ENCODE measurements around the gene PRR11. TPM values are rescaled to one million over a fixed set of nuclear protein-coding genes. Genes with fewer than 3 reads are reported as not detected.

Gene PRR11
- total RNA-seq, 2 donors from 2014 or later: 2.5 to 3.2 TPM

- no peak for DNase-seq (ENCODE audit: low spot score)
- intact Hi-C loops (cut with DNase I): no loop called here
These were observed 25.1 kb downstream of the PRR11 start for GRCh38 chr17:59180626-59181025.

GRCh38 chr17:59181481-59181880, 25.9 kb downstream of the PRR11 start:
- WGBS: 96% methylated on average over 9 of the region's 9 CpGs
- Histone ChIP-seq H3K9me3 (no peaks in the 10 kb centered on the region), H3K4me3 (no peak overlapping the region), H3K27ac (no peak overlapping the region), H3K4me1 (replicated peaks) (no peaks in the 10 kb centered on the region), H3K36me3 (no peaks in the 10 kb centered on the region), H3K27me3 (replicated peaks; ENCODE audit: insufficient read depth) (no peaks in the 10 kb centered on the region)
- TF ChIP-seq POLR2A (IDR thresholded peaks at IDR 0.05): no peak
- TF ChIP-seq POLR2AphosphoS5 (IDR thresholded peaks at IDR 0.05): no peak
- TF ChIP-seq, protein P1, sequence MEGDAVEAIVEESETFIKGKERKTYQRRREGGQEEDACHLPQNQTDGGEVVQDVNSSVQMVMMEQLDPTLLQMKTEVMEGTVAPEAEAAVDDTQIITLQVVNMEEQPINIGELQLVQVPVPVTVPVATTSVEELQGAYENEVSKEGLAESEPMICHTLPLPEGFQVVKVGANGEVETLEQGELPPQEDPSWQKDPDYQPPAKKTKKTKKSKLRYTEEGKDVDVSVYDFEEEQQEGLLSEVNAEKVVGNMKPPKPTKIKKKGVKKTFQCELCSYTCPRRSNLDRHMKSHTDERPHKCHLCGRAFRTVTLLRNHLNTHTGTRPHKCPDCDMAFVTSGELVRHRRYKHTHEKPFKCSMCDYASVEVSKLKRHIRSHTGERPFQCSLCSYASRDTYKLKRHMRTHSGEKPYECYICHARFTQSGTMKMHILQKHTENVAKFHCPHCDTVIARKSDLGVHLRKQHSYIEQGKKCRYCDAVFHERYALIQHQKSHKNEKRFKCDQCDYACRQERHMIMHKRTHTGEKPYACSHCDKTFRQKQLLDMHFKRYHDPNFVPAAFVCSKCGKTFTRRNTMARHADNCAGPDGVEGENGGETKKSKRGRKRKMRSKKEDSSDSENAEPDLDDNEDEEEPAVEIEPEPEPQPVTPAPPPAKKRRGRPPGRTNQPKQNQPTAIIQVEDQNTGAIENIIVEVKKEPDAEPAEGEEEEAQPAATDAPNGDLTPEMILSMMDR (IDR thresholded peaks at IDR 0.05): no peak
- no peak for DNase-seq (ENCODE audit: low spot score)
- intact Hi-C loops (cut with DNase I): no loop called here

More at GRCh38 chr17:59180626-59181025, 25.1 kb downstream of the PRR11 start:
- Histone ChIP-seq H3K4me3 (no peak overlapping the region), H3K27me3 (replicated peaks; ENCODE audit: insufficient read depth) (no peaks in the 10 kb centered on the region), H3K27ac (no peak overlapping the region), H3K9me3 (no peaks in the 10 kb centered on the region), H3K36me3 (no peaks in the 10 kb centered on the region), H3K4me1 (replicated peaks) (no peaks in the 10 kb centered on the region)
- TF ChIP-seq POLR2A (IDR thresholded peaks at IDR 0.05): no peak
- TF ChIP-seq POLR2AphosphoS5 (IDR thresholded peaks at IDR 0.05): no peak
- TF ChIP-seq, protein P1 (IDR thresholded peaks at IDR 0.05): no peak
- 97% methylated on average over 9 of the region's 9 CpGs for WGBS

DNA sequence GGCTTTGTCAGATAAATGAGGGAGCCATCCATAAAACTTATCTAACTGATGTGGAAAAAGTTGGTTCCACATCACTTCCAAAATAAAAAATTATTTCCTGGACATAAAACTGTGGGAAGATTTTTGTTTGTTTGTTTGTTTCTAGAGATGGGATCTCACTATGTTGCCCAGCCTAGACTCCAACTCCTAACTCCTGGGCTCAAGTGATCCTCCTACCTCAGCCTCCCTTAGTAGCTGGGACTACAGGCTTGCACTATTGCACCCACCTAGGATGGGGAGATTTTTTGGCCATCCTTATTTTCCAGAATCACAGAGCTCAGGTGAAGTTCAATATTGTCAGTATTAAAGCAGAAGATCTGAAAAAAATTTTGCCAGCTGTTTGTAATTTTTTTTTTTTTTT, 30.5 kb downstream of the PRR11 start:
- DNase-seq (ENCODE audit: low spot score): no peak
- no peaks in the 10 kb centered on the region for H3K36me3 ChIP-seq
- H3K4me3 ChIP-seq: no peak overlapping the region
- no peaks in the 10 kb centered on the region for H3K9me3 ChIP-seq
- H3K27ac ChIP-seq: no peak overlapping the region
- intact Hi-C loops (cut with DNase I): no loop called here
- H3K4me1 ChIP-seq (replicated peaks): no peaks in the 10 kb centered on the region
- H3K27me3 ChIP-seq (replicated peaks; ENCODE audit: insufficient read depth): no peaks in the 10 kb centered on the region
- TF ChIP-seq POLR2A (IDR thresholded peaks at IDR 0.05) (no peak), POLR2AphosphoS5 (IDR thresholded peaks at IDR 0.05) (no peak)
- TF ChIP-seq, protein P1 (IDR thresholded peaks at IDR 0.05): no peak

DNA sequence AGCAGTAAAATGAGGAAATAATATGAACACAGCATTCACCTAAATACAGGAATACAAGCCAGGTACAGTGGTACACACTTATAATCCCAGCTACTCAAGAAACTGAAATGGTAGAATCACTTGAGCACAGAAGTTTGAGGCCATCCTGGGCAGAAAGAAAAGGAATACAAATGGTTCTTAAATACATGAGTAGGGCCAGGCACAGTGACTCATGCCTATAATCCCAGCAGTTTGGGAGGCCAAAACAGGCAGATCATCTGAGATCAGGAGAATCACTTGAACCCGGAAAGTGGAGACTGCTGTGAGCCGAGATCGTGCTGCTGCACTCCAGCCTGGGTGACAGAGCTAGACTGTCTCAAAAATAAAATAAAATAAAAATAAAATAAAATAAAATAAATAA, 31.3 kb downstream of the PRR11 start:
- H3K4me1 ChIP-seq (replicated peaks): no peaks in the 10 kb centered on the region
- no peak overlapping the region for H3K27ac ChIP-seq
- no peak overlapping the region for H3K4me3 ChIP-seq
- WGBS: 97% methylated on average over 3 of the region's 3 CpGs
- no peaks in the 10 kb centered on the region for H3K36me3 ChIP-seq
- intact Hi-C loops (cut with DNase I): no loop called here
- no peaks in the 10 kb centered on the region for H3K9me3 ChIP-seq
- TF ChIP-seq POLR2AphosphoS5 (IDR thresholded peaks at IDR 0.05): no peak
- TF ChIP-seq, protein P1 (IDR thresholded peaks at IDR 0.05): no peak
- TF ChIP-seq POLR2A (IDR thresholded peaks at IDR 0.05): no peak
- no peaks in the 10 kb centered on the region for H3K27me3 ChIP-seq (replicated peaks; ENCODE audit: insufficient read depth)
- no peak for DNase-seq (ENCODE audit: low spot score)

- intact Hi-C loops (cut with DNase I): no loop called here
- TF ChIP-seq POLR2AphosphoS5 (IDR thresholded peaks at IDR 0.05) (no peak), POLR2A (IDR thresholded peaks at IDR 0.05) (no peak)
- TF ChIP-seq, protein P1 (IDR thresholded peaks at IDR 0.05): no peak
These were observed 35.3 kb downstream of the PRR11 start for GRCh38 chr17:59190806-59191205.

More at GRCh38 chr17:59190806-59191205, 35.3 kb downstream of the PRR11 start:
- DNase-seq (ENCODE audit: low spot score): no peak
- Histone ChIP-seq H3K36me3 (no peaks in the 10 kb centered on the region), H3K27ac (no peak overlapping the region), H3K4me3 (no peak overlapping the region), H3K27me3 (replicated peaks; ENCODE audit: insufficient read depth) (no peaks in the 10 kb centered on the region), H3K4me1 (replicated peaks) (no peaks in the 10 kb centered on the region), H3K9me3 (no peaks in the 10 kb centered on the region)
- WGBS: 98% methylated on average over 2 of the region's 2 CpGs

Measured in prostate gland (tissue), 2 donors.